GM19240 (cell line): ENCODE measurements around the gene FNTB.
"Not testable (repeated sequence)": the region's sequence is repeated elsewhere in the genome, so short reads cannot be mapped to it uniquely, and the experiment has no call there.

ENCODE experiments used
- DNase-seq: peaks from one replicate; pipeline ENCODE4 v3.0.0; 2011; ENCODE audit warnings: low spot score; ENCODE audit not compliant: insufficient read length

FNTB gene

GRCh38 chr14:65011538-65011937, 24.8 kb downstream of the FNTB start:
- DNase-seq, result no peak

GRCh38 chr14:65012353-65012752, 25.7 kb downstream of the FNTB start:
- no peak for DNase-seq

- no peak for DNase-seq
These were observed 28.7 kb downstream of the FNTB start for GRCh38 chr14:65015391-65015790.

- no peak for DNase-seq
These were observed 29.8 kb downstream of the FNTB start for GRCh38 chr14:65016471-65016870.

- DNase-seq, result no peak
These were observed 33.4 kb downstream of the FNTB start for GRCh38 chr14:65019944-65020566.

- no peak for DNase-seq
These were observed 38.3 kb downstream of the FNTB start for GRCh38 chr14:65024957-65025356.

GRCh38 chr14:65025818-65026217, 39.1 kb downstream of the FNTB start:
- no peak for DNase-seq

GRCh38 chr14:65026526-65026925, 39.8 kb downstream of the FNTB start:
- no peak for DNase-seq

GRCh38 chr14:65027127-65027799, 40.6 kb downstream of the FNTB start:
- DNase-seq, result no peak

- DNase-seq, result no peak
These were observed 42.2 kb downstream of the FNTB start for GRCh38 chr14:65028937-65029336.

GRCh38 chr14:65031321-65031720, 44.6 kb downstream of the FNTB start:
- DNase-seq, result not testable (repeated sequence)

GRCh38 chr14:65032319-65032718, 45.6 kb downstream of the FNTB start:
- no peak for DNase-seq

GRCh38 chr14:65033181-65033580, 46.5 kb downstream of the FNTB start:
- DNase-seq, result no peak

- no peak for DNase-seq
These were observed 47.3 kb downstream of the FNTB start for GRCh38 chr14:65034021-65034420.

GRCh38 chr14:65035049-65035448, 48.4 kb downstream of the FNTB start:
- DNase-seq, result no peak

- no peak for DNase-seq
These were observed 52.3 kb downstream of the FNTB start for GRCh38 chr14:65038966-65039365.

GRCh38 chr14:65040666-65041433, 54.2 kb downstream of the FNTB start:
- DNase-seq, result no peak

GRCh38 chr14:65041434-65041915, 54.8 kb downstream of the FNTB start:
- no peak for DNase-seq

GRCh38 chr14:65042296-65042695, 55.6 kb downstream of the FNTB start:
- no peak for DNase-seq

- peak; percentile 17 for DNase-seq
These were observed 56.2 kb downstream of the FNTB start for GRCh38 chr14:65042731-65043372.

GRCh38 chr14:65043893-65044595, 57.3 kb downstream of the FNTB start:
- DNase-seq, result no peak
